ENCODE data around the gene CAMK1D. TPM values are rescaled to one million over a fixed set of nuclear protein-coding genes. Genes with fewer than 3 reads are reported as not detected.

Gene CAMK1D
- total RNA-seq, 1 experiment from 2014 or later = 10.2 TPM

DNA sequence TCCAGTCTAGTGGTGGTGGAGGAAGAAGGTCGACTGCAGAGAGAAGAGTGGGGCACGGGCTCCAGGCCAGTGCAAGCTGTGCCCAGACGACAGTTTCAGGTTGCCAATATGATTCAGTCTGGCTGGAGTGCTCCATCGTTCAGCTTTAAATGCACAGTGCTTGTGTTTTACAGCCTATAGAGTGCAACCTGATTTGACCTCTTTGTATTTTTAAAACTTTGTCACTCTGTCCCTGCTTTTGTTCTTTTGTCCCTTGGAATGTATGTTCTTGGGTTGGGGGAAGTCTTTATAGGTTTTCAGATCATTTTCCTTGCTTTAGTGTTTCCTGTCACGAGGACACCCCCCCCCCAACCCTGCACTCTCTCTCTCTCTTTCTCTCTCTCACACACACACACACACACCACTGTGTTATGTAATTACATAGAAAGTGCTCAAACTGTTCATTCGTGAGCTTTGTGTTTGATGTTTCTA, 198.0 kb downstream of the CAMK1D start:
- no peak for ATAC-seq
- POLR2A ChIA-PET = no interaction called here
- peaks cover 24% of the 10 kb centered on the region for H3K9me3 Mint-ChIP-seq

More for the DNA sequence above, 198.0 kb downstream of the CAMK1D start:
- DNase-seq (ENCODE audit: low spot score) = no peak
- CTCF ChIA-PET = no interaction called here
- Mint-ChIP-seq H3K27me3 (ENCODE audit: low read depth) (no peaks in the 10 kb centered on the region), H3K4me1 (peaks cover 7% of the 10 kb centered on the region), H3K36me3 (peaks cover 2% of the 10 kb centered on the region; the same call in 1 of the 2 replicates), H3K4me3 (no peak overlapping the region), H3K27ac (no peak overlapping the region)
- no peak for TF ChIP-seq ELF4 (CRISPR knock-in tag; IDR thresholded peaks at IDR 0.05; ENCODE audit: low read depth)
- TF ChIP-seq, protein P1, sequence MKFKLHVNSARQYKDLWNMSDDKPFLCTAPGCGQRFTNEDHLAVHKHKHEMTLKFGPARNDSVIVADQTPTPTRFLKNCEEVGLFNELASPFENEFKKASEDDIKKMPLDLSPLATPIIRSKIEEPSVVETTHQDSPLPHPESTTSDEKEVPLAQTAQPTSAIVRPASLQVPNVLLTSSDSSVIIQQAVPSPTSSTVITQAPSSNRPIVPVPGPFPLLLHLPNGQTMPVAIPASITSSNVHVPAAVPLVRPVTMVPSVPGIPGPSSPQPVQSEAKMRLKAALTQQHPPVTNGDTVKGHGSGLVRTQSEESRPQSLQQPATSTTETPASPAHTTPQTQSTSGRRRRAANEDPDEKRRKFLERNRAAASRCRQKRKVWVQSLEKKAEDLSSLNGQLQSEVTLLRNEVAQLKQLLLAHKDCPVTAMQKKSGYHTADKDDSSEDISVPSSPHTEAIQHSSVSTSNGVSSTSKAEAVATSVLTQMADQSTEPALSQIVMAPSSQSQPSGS (CRISPR knock-in tag; IDR thresholded peaks at IDR 0.05; ENCODE audit: borderline replicate concordance, low read depth) = no peak
- TF ChIP-seq NR2C2 (CRISPR knock-in tag; IDR thresholded peaks at IDR 0.05) = no peak
- no peak for TF ChIP-seq ZBTB21 (CRISPR knock-in tag; IDR thresholded peaks at IDR 0.05; ENCODE audit: borderline replicate concordance)
- no peak for TF ChIP-seq ZNF219 (CRISPR knock-in tag; IDR thresholded peaks at IDR 0.05; ENCODE audit: borderline replicate concordance)
- TF ChIP-seq, protein P2, sequence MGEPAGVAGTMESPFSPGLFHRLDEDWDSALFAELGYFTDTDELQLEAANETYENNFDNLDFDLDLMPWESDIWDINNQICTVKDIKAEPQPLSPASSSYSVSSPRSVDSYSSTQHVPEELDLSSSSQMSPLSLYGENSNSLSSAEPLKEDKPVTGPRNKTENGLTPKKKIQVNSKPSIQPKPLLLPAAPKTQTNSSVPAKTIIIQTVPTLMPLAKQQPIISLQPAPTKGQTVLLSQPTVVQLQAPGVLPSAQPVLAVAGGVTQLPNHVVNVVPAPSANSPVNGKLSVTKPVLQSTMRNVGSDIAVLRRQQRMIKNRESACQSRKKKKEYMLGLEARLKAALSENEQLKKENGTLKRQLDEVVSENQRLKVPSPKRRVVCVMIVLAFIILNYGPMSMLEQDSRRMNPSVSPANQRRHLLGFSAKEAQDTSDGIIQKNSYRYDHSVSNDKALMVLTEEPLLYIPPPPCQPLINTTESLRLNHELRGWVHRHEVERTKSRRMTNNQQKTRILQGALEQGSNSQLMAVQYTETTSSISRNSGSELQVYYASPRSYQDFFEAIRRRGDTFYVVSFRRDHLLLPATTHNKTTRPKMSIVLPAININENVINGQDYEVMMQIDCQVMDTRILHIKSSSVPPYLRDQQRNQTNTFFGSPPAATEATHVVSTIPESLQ (CRISPR knock-in tag; IDR thresholded peaks at IDR 0.05) = no peak
- no peak for TF ChIP-seq PRRX2 (CRISPR knock-in tag; IDR thresholded peaks at IDR 0.05)
- TF ChIP-seq, protein P3, sequence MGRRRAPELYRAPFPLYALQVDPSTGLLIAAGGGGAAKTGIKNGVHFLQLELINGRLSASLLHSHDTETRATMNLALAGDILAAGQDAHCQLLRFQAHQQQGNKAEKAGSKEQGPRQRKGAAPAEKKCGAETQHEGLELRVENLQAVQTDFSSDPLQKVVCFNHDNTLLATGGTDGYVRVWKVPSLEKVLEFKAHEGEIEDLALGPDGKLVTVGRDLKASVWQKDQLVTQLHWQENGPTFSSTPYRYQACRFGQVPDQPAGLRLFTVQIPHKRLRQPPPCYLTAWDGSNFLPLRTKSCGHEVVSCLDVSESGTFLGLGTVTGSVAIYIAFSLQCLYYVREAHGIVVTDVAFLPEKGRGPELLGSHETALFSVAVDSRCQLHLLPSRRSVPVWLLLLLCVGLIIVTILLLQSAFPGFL (CRISPR knock-in tag; IDR thresholded peaks at IDR 0.05; ENCODE audit: borderline replicate concordance) = no peak
- TF ChIP-seq, protein P4, sequence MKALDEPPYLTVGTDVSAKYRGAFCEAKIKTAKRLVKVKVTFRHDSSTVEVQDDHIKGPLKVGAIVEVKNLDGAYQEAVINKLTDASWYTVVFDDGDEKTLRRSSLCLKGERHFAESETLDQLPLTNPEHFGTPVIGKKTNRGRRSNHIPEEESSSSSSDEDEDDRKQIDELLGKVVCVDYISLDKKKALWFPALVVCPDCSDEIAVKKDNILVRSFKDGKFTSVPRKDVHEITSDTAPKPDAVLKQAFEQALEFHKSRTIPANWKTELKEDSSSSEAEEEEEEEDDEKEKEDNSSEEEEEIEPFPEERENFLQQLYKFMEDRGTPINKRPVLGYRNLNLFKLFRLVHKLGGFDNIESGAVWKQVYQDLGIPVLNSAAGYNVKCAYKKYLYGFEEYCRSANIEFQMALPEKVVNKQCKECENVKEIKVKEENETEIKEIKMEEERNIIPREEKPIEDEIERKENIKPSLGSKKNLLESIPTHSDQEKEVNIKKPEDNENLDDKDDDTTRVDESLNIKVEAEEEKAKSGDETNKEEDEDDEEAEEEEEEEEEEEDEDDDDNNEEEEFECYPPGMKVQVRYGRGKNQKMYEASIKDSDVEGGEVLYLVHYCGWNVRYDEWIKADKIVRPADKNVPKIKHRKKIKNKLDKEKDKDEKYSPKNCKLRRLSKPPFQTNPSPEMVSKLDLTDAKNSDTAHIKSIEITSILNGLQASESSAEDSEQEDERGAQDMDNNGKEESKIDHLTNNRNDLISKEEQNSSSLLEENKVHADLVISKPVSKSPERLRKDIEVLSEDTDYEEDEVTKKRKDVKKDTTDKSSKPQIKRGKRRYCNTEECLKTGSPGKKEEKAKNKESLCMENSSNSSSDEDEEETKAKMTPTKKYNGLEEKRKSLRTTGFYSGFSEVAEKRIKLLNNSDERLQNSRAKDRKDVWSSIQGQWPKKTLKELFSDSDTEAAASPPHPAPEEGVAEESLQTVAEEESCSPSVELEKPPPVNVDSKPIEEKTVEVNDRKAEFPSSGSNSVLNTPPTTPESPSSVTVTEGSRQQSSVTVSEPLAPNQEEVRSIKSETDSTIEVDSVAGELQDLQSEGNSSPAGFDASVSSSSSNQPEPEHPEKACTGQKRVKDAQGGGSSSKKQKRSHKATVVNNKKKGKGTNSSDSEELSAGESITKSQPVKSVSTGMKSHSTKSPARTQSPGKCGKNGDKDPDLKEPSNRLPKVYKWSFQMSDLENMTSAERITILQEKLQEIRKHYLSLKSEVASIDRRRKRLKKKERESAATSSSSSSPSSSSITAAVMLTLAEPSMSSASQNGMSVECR (CRISPR knock-in tag; IDR thresholded peaks at IDR 0.05; ENCODE audit: borderline replicate concordance) = no peak
- no peak for TF ChIP-seq MYBL2 (CRISPR knock-in tag; IDR thresholded peaks at IDR 0.05)
- no peak for TF ChIP-seq NR1H2 (CRISPR knock-in tag; IDR thresholded peaks at IDR 0.05)
- TF ChIP-seq, protein P5, sequence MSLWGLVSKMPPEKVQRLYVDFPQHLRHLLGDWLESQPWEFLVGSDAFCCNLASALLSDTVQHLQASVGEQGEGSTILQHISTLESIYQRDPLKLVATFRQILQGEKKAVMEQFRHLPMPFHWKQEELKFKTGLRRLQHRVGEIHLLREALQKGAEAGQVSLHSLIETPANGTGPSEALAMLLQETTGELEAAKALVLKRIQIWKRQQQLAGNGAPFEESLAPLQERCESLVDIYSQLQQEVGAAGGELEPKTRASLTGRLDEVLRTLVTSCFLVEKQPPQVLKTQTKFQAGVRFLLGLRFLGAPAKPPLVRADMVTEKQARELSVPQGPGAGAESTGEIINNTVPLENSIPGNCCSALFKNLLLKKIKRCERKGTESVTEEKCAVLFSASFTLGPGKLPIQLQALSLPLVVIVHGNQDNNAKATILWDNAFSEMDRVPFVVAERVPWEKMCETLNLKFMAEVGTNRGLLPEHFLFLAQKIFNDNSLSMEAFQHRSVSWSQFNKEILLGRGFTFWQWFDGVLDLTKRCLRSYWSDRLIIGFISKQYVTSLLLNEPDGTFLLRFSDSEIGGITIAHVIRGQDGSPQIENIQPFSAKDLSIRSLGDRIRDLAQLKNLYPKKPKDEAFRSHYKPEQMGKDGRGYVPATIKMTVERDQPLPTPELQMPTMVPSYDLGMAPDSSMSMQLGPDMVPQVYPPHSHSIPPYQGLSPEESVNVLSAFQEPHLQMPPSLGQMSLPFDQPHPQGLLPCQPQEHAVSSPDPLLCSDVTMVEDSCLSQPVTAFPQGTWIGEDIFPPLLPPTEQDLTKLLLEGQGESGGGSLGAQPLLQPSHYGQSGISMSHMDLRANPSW (CRISPR knock-in tag; conservative IDR thresholded peaks at IDR 0.05; ENCODE audit: low read depth) = no peak
- TF ChIP-seq, protein P6, sequence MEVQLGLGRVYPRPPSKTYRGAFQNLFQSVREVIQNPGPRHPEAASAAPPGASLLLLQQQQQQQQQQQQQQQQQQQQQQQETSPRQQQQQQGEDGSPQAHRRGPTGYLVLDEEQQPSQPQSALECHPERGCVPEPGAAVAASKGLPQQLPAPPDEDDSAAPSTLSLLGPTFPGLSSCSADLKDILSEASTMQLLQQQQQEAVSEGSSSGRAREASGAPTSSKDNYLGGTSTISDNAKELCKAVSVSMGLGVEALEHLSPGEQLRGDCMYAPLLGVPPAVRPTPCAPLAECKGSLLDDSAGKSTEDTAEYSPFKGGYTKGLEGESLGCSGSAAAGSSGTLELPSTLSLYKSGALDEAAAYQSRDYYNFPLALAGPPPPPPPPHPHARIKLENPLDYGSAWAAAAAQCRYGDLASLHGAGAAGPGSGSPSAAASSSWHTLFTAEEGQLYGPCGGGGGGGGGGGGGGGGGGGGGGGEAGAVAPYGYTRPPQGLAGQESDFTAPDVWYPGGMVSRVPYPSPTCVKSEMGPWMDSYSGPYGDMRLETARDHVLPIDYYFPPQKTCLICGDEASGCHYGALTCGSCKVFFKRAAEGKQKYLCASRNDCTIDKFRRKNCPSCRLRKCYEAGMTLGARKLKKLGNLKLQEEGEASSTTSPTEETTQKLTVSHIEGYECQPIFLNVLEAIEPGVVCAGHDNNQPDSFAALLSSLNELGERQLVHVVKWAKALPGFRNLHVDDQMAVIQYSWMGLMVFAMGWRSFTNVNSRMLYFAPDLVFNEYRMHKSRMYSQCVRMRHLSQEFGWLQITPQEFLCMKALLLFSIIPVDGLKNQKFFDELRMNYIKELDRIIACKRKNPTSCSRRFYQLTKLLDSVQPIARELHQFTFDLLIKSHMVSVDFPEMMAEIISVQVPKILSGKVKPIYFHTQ (CRISPR knock-in tag; IDR thresholded peaks at IDR 0.05) = no peak
- no peak for TF ChIP-seq NFE2L1 (CRISPR knock-in tag; IDR thresholded peaks at IDR 0.05)
- no peak for TF ChIP-seq TCF7 (CRISPR knock-in tag; IDR thresholded peaks at IDR 0.05; ENCODE audit: low read depth)
- TF ChIP-seq, protein P7, sequence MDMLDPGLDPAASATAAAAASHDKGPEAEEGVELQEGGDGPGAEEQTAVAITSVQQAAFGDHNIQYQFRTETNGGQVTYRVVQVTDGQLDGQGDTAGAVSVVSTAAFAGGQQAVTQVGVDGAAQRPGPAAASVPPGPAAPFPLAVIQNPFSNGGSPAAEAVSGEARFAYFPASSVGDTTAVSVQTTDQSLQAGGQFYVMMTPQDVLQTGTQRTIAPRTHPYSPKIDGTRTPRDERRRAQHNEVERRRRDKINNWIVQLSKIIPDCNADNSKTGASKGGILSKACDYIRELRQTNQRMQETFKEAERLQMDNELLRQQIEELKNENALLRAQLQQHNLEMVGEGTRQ (CRISPR knock-in tag; IDR thresholded peaks at IDR 0.05) = no peak
- no peak for TF ChIP-seq SP1 (CRISPR knock-in tag; conservative IDR thresholded peaks at IDR 0.05)
- TF ChIP-seq, protein P8, sequence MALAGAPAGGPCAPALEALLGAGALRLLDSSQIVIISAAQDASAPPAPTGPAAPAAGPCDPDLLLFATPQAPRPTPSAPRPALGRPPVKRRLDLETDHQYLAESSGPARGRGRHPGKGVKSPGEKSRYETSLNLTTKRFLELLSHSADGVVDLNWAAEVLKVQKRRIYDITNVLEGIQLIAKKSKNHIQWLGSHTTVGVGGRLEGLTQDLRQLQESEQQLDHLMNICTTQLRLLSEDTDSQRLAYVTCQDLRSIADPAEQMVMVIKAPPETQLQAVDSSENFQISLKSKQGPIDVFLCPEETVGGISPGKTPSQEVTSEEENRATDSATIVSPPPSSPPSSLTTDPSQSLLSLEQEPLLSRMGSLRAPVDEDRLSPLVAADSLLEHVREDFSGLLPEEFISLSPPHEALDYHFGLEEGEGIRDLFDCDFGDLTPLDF (CRISPR knock-in tag; IDR thresholded peaks at IDR 0.05) = no peak
- TF ChIP-seq ZNF416 (CRISPR knock-in tag; IDR thresholded peaks at IDR 0.05) = no peak

Measured in WTC11 (cell line).